Mammary epithelial cell (primary cell): ENCODE measurements around the gene CCBE1.

Source experiments
- EZH2 ChIP-seq: IDR thresholded peaks from 2 replicates; pipeline ENCODE4 v1.6.1; 2012; ENCODE audit warnings: low read length, inconsistent platforms, borderline replicate concordance
- TF ChIP-seq, protein P1 (sequence below), 2 donors: IDR thresholded peaks in 1 of 2; conservative IDR thresholded peaks in 1 of 2; 2 replicates each; pipeline ENCODE4 v1.5.1; 2011 to 2012; ENCODE audit warnings: inconsistent platforms in 2 of 2, low read length in 2 of 2, mild to moderate bottlenecking in 2 of 2, control low read depth in 1 of 2, low read depth in 1 of 2; ENCODE audit not compliant: insufficient read depth in 1 of 2; ENCODE audit errors: extremely low read depth in 1 of 2

DNA sequence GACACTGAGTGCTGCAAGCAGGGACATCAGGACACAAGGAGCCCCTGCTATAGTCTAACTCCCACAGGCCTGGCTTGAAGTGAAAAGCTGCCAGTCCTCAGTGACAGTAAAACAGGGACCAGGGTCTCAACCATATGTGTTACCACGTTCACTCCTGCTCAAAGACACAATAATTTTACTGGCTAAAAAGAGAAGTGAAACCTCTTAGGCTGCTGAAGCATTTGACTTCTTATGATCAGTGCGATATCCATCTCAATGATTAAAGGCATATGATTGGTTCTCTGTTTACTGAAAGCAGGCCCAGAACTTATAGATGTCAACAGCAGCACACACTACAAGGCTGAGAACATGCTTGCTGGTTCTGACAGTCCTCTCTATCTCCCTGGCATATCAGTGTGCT, 208.3 kb downstream of the CCBE1 start:
- no peak for TF ChIP-seq EZH2
- TF ChIP-seq, protein P1, sequence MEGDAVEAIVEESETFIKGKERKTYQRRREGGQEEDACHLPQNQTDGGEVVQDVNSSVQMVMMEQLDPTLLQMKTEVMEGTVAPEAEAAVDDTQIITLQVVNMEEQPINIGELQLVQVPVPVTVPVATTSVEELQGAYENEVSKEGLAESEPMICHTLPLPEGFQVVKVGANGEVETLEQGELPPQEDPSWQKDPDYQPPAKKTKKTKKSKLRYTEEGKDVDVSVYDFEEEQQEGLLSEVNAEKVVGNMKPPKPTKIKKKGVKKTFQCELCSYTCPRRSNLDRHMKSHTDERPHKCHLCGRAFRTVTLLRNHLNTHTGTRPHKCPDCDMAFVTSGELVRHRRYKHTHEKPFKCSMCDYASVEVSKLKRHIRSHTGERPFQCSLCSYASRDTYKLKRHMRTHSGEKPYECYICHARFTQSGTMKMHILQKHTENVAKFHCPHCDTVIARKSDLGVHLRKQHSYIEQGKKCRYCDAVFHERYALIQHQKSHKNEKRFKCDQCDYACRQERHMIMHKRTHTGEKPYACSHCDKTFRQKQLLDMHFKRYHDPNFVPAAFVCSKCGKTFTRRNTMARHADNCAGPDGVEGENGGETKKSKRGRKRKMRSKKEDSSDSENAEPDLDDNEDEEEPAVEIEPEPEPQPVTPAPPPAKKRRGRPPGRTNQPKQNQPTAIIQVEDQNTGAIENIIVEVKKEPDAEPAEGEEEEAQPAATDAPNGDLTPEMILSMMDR (conservative IDR thresholded peaks at IDR 0.05 in 1 of 2, IDR thresholded peaks at IDR 0.05 in 1 of 2; ENCODE audit: extremely low read depth in 1 of 2, insufficient read depth in 1 of 2, low read depth in 1 of 2, low read length in 2 of 2) = no peak
